GM21526 (cell line): ENCODE results near the gene MED27.

Experiments used
- ATAC-seq: cut with Tn5 transposase; IDR thresholded peaks from one replicate; pipeline ENCODE4 v1.9.1; 2021; ENCODE audit warnings: moderate library complexity; ENCODE audit not compliant: unreplicated experiment, low FRiP score

Gene MED27

GRCh38 chr9:131867611-131868192, 212.0 kb downstream of the MED27 start:
- ATAC-seq = no peak

GRCh38 chr9:131865446-131866195, 214.0 kb downstream of the MED27 start:
- no peak for ATAC-seq

- no peak for ATAC-seq
Observed at GRCh38 chr9:131864531-131864930, 215.1 kb downstream of the MED27 start.

- ATAC-seq = no peak
Observed at GRCh38 chr9:131863306-131863896, 216.3 kb downstream of the MED27 start.

- ATAC-seq = no peak
Observed at GRCh38 chr9:131862261-131862660, 217.4 kb downstream of the MED27 start.

- ATAC-seq = no peak
Observed at GRCh38 chr9:131860430-131860829, 219.2 kb downstream of the MED27 start.

GRCh38 chr9:131858147-131858546, 221.5 kb downstream of the MED27 start:
- ATAC-seq = no peak

GRCh38 chr9:131856105-131856504, 223.6 kb downstream of the MED27 start:
- ATAC-seq = no peak

GRCh38 chr9:131854896-131855613, 224.6 kb downstream of the MED27 start:
- ATAC-seq = no peak

GRCh38 chr9:131854334-131854733, 225.3 kb downstream of the MED27 start:
- ATAC-seq = no peak

- no peak for ATAC-seq
Observed at GRCh38 chr9:131853434-131853833, 226.2 kb downstream of the MED27 start.

- no peak for ATAC-seq
Observed at GRCh38 chr9:131851414-131851813, 228.3 kb downstream of the MED27 start.

GRCh38 chr9:131849391-131849790, 230.3 kb downstream of the MED27 start:
- ATAC-seq = no peak

GRCh38 chr9:131848570-131849160, 231.0 kb downstream of the MED27 start:
- no peak for ATAC-seq

- ATAC-seq = no peak
Observed at GRCh38 chr9:131847665-131848354, 231.9 kb downstream of the MED27 start.

- no peak for ATAC-seq
Observed at GRCh38 chr9:131845305-131846298, 234.1 kb downstream of the MED27 start.

- no peak for ATAC-seq
Observed at GRCh38 chr9:131844745-131845118, 234.9 kb downstream of the MED27 start.

- no peak for ATAC-seq
Observed at GRCh38 chr9:131843989-131844744, 235.5 kb downstream of the MED27 start.
